GM19023 (cell line): ENCODE measurements around the gene ZNF441.
"Not testable (repeated sequence)": the region's sequence is repeated elsewhere in the genome, so short reads cannot be mapped to it uniquely, and the experiment has no call there.

ENCODE experiments used
- ATAC-seq: cut with Tn5 transposase; IDR thresholded peaks from one replicate; pipeline ENCODE4 v1.9.1; 2021; ENCODE audit warnings: mild to moderate bottlenecking, moderate library complexity; ENCODE audit not compliant: unreplicated experiment

Gene ZNF441

GRCh38 chr19:11776669-11777068 is 9.9 kb downstream of the ZNF441 start:
- ATAC-seq, result not testable (repeated sequence)

DNA sequence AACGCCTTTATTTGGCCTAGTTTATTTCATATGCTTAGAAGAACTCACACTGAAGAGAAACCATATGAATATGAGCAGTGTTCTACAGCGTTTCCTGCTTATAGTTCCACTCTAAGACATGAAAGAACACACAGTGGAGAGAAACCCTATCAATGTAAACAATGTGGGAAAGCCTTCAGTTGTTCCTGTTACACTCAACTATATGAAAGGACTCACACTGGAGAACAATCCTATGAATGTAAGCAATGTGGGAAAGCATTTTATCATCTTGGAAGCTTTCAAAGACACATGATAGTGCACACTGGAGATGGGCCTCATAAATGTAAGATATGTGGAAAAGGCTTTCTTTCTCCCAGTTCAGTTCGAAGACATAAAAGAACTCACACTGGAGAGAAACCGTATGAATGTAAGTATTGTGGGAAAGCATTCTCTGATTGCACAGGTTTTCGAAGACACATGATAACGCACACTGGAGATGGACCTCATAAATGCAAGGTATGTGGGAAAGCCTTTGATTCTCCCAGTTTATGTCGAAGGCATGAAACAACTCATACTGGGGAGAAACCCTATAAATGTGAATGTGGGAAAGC is 13.7 kb downstream of the ZNF441 start:
- no peak for ATAC-seq

DNA sequence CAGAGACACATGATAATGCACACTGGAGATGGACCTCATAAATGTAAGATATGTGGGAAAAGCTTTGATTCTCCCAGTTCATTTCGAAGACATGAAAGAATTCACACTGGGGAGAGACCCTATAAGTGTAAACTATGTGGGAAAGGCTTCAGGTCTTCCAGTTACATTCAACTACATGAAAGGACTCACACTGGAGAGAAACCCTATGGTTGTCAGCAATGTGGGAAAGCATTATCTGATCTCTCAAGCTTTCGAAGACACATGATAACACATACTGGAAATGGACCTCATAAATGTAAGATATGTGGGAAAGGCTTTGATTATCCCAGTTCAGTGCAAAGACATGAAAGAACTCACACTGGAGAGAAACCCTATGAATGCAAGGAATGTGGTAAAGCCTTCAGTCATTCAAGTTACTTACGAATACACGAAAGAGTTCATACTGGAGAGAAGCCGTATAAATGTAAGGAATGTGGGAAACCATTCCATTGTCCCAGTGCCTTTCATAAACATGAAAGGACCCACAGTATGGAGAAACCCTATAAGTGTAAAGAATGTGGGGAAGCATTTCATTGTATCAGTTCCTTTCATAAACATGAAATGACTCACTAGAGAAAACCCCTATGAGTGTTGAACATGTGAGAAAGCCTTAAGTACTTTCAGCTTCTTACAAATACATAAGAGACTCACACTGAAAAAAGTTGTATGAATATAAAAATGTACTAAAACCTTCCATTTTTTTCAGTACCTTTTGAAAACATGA is 14.7 kb downstream of the ZNF441 start:
- no peak for ATAC-seq

DNA sequence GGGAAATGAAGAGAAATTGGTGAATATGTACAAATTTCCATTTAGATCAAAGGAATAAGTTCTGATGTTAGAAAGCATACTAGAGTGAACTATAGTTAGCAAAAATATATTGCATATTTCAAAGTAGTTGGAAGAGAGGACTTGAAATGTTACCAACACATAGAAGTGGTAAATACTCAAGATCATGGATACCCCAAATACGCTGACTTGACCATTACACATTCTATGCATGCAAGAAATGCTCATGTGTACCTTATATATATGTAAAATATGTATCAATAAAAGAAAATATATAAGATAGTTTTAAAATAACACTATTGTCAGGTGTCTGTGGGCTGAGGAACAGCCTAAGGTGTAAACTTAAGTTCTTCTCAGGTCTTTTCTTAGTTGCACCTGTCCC is 17.0 kb downstream of the ZNF441 start:
- no peak for ATAC-seq

- no peak for ATAC-seq
Observed at GRCh38 chr19:11784356-11784755, 17.6 kb downstream of the ZNF441 start.

GRCh38 chr19:11787536-11787935 is 20.7 kb downstream of the ZNF441 start:
- no peak for ATAC-seq

GRCh38 chr19:11792942-11793341 is 26.1 kb downstream of the ZNF441 start:
- no peak for ATAC-seq

DNA sequence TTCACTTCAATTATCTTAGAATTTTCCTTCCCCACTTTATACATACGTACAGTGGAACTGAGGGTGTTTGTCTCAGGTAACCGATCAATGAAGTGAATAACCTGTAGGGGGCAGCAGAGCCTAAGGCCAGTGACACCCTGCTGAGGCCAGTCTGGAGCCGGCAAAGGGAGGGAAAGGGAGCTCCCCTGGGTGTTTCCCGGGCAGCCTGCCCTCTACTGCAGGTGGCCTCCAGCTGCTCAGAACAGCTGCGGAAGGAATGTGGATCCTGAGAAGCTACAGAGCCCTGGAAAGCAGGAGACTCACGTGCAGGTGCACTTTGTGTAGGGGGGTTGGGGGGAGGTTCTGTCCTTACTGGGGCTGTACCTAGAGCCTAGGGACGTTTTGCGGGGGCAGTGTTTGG is 30.7 kb downstream of the ZNF441 start:
- ATAC-seq, result no peak

DNA sequence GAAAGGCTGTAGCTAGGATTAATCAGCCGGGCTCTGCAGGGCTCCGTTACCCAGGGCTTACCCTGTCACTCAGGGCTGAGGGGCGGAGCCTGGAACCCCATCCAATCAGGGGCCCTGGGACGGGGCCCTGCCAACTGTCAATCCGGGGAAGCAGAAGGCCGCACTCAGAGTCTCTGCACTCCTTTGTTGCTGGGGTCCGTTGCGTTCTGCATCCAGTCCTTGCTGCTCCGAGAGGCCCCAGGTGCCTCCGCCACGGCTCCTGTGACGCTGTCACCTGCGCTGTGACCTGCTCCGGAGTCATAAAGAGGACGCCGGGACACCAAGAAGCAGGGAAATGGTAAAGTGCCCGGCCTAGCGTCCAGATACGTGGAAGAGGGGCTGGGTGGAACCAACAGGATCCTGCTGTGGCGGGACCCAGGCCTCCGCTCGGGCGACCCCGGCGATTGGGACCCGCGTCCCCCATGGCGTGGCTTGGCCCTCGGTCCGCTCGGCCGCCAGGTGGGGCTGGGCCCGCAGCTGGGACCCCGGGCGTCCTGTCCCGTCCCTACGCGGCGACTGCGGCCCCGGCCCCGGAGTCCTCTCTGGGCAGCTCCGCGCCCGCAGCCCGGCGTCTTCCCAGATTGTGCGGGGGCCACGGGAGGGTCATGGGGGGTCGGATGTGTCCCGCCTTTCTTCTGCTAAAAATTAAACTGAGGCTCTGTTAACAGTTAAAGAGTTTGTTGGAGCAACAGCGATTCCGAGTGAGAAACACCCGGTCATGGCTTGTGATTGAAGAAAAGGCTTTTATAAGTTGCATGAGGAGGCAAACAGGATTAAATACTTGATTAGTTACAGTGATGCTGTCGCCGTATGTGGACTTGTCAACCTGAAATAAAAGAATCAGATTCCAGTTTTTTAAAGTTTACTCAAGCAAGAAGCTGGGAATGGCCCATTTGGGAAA is 31.9 kb downstream of the ZNF441 start, which contains the start of gene ZNF491:
Gene ZNF491, plus strand, starts transcription at position 133 of the 940 bp plus-strand sequence. CDS start 7,431 bp downstream, outside the sequence.
- peak; percentile 96 for ATAC-seq

DNA sequence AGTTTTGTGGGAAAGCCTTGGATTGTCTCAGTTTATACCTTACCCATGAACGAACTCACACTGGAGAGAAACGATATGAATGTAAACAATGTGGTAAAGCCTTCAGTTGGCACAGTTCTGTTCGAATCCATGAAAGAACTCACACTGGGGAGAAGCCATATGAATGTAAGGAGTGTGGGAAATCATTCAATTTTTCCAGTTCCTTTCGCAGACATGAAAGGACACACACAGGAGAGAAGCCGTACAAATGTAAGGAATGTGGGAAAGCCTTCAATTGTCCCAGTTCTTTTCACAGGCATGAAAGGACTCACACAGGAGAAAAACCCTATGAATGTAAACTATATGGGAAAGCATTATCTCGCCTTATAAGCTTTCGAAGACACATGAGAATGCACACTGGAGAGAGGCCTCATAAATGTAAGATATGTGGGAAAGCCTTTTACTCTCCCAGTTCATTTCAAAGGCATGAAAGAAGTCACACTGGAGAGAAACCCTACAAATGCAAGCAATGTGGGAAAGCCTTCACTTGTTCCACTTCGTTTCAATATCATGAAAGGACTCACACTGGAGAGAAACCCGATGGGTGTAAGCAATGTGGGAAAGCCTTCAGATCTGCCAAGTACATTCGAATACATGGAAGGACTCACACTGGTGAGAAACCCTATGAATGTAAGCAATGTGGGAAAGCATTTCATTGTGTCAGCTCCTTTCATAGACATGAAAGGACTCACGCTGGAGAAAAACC is 39.7 kb downstream of the ZNF441 start:
- ATAC-seq, result no peak

DNA sequence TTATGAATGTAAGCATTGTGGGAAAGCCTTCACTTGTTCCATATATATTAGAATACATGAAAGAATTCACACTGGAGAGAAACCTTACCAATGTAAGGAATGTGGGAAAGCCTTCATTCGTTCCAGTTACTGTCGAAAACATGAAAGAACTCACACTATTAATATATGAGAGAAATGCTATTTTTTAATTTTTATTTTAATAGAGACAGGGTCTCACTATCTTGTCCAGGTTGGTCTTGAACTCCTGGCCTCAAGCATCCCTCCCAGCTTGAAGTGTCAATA is 40.2 kb downstream of the ZNF441 start:
- ATAC-seq, result no peak

GRCh38 chr19:11813703-11814028 is 46.9 kb downstream of the ZNF441 start:
- peak; percentile 39 for ATAC-seq

DNA sequence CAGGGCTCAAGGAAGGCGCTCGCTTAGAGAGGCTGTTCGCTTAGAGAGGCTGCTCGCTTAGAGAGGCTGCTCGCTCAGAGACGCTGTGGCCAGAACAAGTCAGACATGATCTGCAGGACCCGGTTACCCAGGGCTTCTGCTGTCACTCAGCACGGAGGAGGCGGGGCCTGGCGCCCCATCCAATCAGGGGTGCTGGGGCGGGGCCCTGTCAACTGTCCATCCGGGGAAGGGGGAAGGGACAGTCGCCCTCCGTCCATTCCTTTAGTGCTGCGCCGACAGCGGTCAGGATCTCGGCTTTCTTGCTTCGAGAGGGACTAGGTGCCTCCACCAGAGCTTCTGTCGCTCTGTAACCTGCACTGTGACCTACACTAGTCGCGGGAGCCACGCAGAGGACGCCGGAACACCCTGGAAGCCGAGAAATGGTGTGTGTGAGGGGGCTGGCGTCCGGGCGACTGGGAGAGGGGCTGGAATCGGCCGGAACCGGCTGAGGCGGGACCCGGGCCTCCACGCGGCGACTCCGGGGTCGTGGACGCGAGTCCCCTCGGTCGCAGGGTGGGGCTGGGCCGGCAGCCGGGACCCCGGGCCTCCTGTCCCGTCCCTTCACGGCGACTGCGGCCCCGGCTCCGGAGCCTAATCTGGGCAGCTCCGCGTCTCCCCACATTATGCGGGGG is 47.4 kb downstream of the ZNF441 start, which contains the start of gene ZNF440:
Gene ZNF440, plus strand, starts transcription at position 245 of the 671 bp plus-strand sequence. Its CDS starts 175 bp downstream, at position 420.
- peak; percentile 98 for ATAC-seq

GRCh38 chr19:11814700-11815035 is 47.9 kb downstream of the ZNF441 start:
- no peak for ATAC-seq

DNA sequence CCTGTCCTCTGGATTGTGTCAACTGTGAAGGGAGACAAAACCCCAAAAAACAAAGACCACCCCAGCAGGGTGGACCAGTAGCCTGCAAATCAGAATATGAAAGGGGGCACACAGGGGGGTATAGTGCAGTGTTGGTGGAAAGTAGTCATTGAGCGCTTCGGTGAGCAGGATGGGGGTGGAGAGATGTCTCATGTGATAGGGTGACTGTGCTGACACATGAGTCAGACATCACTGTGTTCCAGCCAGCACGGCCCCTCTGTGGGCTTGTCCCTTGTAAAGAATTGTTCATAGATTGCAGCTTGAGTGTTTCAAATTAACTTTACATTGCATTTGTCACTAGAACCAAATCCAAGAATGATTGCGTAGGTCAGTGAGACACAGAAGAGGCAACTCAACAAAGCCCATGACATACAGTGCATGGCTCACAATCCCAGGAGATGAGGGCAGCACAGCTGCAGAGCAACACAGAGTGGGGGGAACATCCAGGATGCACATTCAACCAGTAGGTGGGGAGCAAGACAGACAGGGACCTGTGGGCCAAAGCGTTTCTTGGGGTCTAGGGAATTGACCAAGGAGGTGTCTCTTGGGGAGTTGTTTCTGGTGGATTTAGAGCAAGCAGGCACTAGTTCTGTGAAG is 54.8 kb downstream of the ZNF441 start:
- ATAC-seq, result no peak

DNA sequence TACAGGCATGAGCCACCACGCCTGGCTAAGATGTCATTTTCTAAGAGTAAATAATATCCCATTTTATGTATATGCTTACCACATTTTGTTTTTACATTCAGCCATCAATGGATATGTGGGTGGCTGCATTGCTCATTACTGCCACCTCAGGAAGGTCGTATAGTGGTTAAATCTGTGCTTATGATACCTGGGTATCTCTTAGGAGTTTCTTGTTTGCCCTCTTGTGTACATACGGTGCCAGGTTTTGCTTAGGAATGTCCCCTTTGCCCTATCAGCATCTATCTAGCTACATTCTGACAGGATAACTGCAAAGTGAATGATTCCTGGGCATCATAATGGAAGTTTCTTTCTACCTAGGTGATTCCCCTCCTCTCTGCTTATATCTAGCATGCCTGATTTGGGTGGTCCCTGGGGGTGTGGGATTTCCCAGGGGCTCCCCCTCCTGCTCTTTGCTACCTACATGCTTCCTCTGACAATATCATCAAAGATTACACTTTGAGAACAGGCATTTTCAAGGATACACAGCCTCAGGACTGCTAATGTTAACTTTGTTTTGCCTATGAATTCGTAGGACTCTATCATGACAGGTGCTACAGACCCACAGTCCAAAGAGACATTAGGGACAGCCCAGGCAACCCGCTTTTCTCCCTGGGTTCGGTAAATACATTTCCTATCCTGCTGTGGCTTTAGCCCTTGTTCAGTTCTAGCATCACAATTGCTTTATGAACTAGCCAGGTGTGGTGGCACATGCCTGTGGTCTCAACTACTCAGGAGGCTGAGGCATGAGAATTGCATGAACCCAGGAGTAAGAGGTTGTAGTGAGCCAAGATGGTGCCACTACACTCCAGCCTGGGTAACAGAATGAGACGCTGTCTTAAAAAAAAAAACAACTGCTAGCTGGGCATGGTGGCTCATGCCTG is 62.4 kb downstream of the ZNF441 start:
- not testable (repeated sequence) for ATAC-seq

DNA sequence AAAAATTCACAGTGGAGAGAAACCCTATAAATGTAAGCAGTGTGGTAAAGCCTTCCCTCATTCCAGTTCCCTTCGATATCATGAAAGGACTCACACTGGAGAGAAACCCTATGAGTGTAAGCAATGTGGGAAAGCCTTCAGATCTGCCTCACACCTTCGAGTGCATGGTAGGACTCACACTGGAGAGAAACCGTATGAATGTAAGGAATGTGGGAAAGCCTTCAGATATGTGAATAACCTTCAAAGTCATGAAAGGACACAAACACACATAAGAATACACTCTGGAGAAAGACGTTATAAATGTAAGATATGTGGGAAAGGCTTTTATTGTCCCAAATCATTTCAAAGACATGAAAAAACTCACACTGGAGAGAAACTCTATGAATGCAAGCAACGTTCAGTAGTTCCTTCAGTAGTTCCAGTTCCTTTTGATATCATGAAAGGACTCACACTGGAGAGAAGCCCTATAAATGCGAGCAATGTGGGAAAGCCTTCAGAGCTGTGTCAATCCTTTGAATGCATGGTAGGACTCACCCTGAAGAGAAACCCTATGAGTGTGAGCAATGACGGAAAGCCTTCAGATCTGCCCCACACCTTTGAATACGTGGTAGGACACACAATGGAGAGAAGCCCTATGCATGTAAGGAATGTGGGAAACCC is 65.6 kb downstream of the ZNF441 start:
- ATAC-seq, result no peak

DNA sequence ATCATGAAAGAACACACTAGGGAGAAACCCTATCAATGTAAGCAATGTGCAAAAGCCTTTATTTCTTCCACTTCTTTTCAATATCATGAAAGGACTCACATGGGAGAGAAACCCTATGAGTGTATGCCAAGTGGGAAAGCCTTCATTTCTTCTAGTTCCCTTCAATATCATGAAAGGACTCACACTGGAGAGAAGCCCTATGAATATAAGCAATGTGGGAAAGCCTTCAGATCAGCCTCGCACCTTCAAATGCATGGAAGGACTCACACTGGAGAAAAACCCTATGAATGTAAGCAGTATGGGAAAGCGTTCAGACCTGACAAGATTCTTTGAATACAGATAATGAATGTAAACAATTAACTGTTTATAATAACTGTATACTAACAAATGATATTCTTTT is 66.7 kb downstream of the ZNF441 start:
- no peak for ATAC-seq
